ENCODE results near the gene SNRPD1. TPM values are rescaled to one million over a fixed set of nuclear protein-coding genes. Genes with fewer than 3 reads are reported as not detected.
A peak's percentile ranks its signal among the peaks of the same experiment; 100 is the strongest.

SNRPD1 gene
- 107 and 112 TPM in 2 replicates for total RNA-seq (2022)
- percentile 95 among the genes with signal in this experiment for Bru-seq, nascent RNA
- BruChase-seq, experiment 1, labeled RNA remaining after a 6-hour chase: percentile 94 among the genes with signal in this experiment
- BruChase-seq, experiment 2, labeled RNA remaining after a 2-hour chase: percentile 92 among the genes with signal in this experiment
- long read RNA-seq, full-length matches to known transcripts: 353 of 415 reads
- long read RNA-seq, partial matches to known transcripts: 36 of 415 reads
- long read RNA-seq, other reads (novel, unspliced or antisense): 26 of 415 reads

DNA sequence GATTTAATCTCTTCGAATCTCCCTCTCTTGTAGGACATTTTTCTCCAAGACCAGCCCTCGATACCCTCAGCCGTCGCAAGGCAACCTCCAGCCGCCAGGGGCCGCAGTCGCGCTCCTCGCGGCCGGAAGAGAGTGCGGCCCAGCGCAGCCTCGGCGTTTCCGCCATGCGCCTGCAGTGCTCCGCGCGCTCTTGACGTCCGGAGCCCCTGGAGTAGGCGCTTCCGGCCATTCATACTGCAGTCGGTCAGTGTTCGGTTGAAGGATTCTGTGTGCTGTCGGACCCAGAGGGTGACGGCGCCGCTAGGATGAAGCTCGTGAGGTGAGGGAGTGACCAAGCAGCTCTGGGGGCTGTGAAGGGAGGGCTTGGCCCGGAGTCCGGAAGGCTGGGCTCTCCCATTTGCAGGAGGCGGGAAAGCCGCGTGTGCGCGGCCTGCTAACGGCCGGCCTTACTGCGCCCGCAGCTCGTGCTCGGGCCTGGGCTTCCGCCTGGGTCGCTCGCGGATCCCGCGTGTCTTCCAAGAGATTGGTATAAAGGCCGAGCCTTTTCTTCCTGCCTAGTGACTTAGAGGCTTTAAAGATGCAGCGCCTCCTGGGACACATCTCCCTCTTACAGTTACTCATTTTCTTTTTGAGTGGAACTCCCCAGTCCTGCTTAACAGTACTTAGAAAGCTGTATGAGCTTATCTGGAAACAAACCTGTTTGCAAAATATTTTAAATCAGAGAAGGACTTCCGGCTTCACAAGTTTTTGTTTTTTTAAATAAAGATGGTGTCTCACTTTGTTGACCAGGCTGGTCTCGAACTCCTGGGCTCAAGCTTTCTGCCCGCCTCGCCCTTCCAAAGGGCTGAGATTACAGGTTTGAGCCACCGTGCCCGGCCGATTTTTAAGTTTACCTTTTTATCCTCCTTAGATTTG lies at the start of gene SNRPD1:
Gene SNRPD1, plus strand, starts transcription at position 190 of the 915 bp plus-strand sequence. Its CDS starts 116 bp downstream, at position 306.
- CTCF ChIA-PET: interaction anchor here (0.6 to 1.9 kb wide), 5 partner anchors 12 to 430 kb away, joined by 3 to 12 read pairs (median 4); partner anchors contain the start of gene ESCO1
- BruUV-seq (replicated peaks): TSS peak; percentile 71
- peak; percentile 89 for TF ChIP-seq CTCF (IDR thresholded peaks at IDR 0.05; ENCODE audit: unreplicated experiment)

DNA sequence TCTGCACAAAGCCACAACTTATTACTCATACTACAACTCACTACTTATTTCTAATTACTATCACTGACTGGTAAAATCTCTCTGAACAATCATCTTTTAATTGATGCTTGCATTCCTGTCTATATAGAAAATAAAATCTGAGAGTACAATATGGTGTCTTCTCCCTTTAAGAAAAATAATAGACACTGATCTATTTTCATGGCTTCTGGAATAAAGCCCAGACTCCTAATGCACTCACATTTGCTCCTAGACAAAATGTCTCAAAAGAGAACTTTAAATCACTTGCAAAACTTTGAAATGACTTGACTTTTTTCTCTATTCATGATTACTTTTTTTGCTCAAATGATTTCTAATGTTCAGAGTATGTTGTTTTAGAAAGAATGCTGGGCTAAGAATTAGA lies 40.3 kb upstream of the SNRPD1 start:
- Mint-ChIP-seq H3K27ac (ENCODE audit: unreplicated experiment) (no peak overlapping the region), H3K9me3 (ENCODE audit: low read depth, unreplicated experiment) (no peaks in the 10 kb centered on the region), H3K4me1 (ENCODE audit: low read depth, unreplicated experiment) (no peaks in the 10 kb centered on the region), H3K4me3 (ENCODE audit: low read depth, unreplicated experiment) (no peak overlapping the region), H3K36me3 (ENCODE audit: insufficient read depth, unreplicated experiment) (peaks cover 66% of the 10 kb centered on the region), H3K27me3 (ENCODE audit: unreplicated experiment) (no peaks in the 10 kb centered on the region)
- intact Hi-C loops (cut with micrococcal nuclease; ENCODE audit: unreplicated experiment): no loop called here
- DNase-seq: no peak
- BruUV-seq (replicated peaks): no TSS peak
- CTCF ChIA-PET: no interaction called here
- TF ChIP-seq CTCF (IDR thresholded peaks at IDR 0.05; ENCODE audit: unreplicated experiment): no peak

More for the DNA sequence above, at the start of gene SNRPD1:
- peak; percentile 95 for DNase-seq
- H3K36me3 Mint-ChIP-seq (ENCODE audit: insufficient read depth, unreplicated experiment): peaks cover 58% of the 10 kb centered on the region
- intact Hi-C loops (cut with micrococcal nuclease; ENCODE audit: unreplicated experiment): loop anchor here (5.0 to 10.0 kb wide), 2 partner anchors 90 to 132 kb away; partner anchors contain the start of genes ABHD3 and MIB1
- H3K27ac Mint-ChIP-seq (ENCODE audit: unreplicated experiment): peak within 1 kb of the TSS; percentile 84
- no peaks in the 10 kb centered on the region for H3K9me3 Mint-ChIP-seq (ENCODE audit: low read depth, unreplicated experiment)
- no peaks in the 10 kb centered on the region for H3K27me3 Mint-ChIP-seq (ENCODE audit: unreplicated experiment)
- H3K4me3 Mint-ChIP-seq (ENCODE audit: low read depth, unreplicated experiment): peak within 1 kb of the TSS; percentile 86
- H3K4me1 Mint-ChIP-seq (ENCODE audit: low read depth, unreplicated experiment): peaks cover 8% of the 10 kb centered on the region

DNA sequence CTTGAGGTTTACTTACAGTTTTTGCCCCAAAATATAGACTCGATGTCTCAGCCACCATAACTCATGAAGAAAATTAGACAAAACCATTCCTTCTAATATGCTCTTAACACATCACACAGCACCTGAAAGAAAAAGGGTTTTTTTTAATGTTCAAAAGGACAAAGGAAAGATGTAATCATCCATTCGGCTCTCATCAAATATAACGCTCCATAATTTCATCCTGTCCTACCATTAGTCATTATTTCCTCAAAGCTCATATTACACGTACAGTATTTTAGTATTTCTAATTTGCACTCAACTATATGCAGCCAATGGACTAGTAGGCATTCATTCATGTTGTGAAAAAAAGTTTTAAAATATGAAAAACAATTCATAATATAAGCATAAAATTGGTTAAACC lies 36.5 kb upstream of the SNRPD1 start:
- H3K27ac Mint-ChIP-seq (ENCODE audit: unreplicated experiment): no peak overlapping the region
- CTCF ChIA-PET: no interaction called here

More for the DNA sequence above, 36.5 kb upstream of the SNRPD1 start:
- no peak overlapping the region for H3K4me3 Mint-ChIP-seq (ENCODE audit: low read depth, unreplicated experiment)
- no peak for DNase-seq
- no TSS peak for BruUV-seq (replicated peaks)
- no peak for TF ChIP-seq CTCF (IDR thresholded peaks at IDR 0.05; ENCODE audit: unreplicated experiment)
- peaks cover 73% of the 10 kb centered on the region for H3K36me3 Mint-ChIP-seq (ENCODE audit: insufficient read depth, unreplicated experiment)
- H3K27me3 Mint-ChIP-seq (ENCODE audit: unreplicated experiment): no peaks in the 10 kb centered on the region
- no peaks in the 10 kb centered on the region for H3K9me3 Mint-ChIP-seq (ENCODE audit: low read depth, unreplicated experiment)
- no peaks in the 10 kb centered on the region for H3K4me1 Mint-ChIP-seq (ENCODE audit: low read depth, unreplicated experiment)
- intact Hi-C loops (cut with micrococcal nuclease; ENCODE audit: unreplicated experiment): no loop called here
